CD1c-positive myeloid dendritic cell (primary cell): ENCODE results near the gene KLHL40.

ENCODE experiments used
- DNase-seq: peaks from one replicate; pipeline ENCODE4 v3.0.0-alpha.2; 2016; ENCODE audit errors: extremely low spot score

The KLHL40 gene

DNA sequence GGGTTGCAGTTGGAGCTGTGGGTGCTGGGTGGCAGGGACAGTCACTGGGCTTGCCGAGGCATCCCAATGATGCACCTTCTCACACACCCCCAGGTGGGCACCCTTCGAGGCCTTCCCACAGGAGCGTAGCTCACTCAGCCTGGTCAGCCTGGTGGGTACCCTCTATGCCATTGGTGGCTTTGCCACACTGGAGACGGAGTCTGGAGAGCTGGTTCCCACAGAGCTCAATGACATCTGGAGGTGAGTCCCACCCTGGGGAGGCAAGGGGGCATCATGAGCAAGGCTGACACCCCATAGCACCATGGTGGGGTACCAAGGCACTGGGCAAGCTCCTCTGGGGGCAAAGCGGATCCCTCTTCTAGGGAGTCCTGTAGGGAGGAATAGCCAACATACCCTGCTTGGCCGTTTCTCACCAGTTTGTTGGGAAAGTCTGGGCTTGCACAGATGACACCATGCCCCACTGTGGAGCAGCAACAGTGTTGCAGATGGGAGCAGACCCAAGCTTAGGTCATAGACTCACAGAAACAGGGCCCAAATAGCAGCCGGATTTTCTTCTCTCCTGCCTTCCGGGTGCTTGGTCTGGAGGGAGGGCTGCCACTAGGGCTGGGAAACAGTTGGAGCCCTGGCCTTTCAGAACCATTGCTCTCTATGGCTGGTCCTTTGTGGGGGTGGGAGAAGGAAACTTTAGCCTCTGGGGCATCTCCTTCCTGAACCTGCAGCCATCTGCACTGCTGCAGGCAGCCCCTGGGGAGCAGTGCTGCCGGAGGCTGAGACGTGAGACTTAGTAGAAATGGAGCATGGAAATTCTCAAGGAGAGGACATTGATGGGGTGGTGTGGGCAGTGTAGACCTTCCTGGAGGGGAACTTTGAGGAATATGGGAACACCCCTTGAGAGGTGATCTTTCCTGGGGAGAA, 5.7 kb downstream of the KLHL40 start:
- no peak for DNase-seq

DNA sequence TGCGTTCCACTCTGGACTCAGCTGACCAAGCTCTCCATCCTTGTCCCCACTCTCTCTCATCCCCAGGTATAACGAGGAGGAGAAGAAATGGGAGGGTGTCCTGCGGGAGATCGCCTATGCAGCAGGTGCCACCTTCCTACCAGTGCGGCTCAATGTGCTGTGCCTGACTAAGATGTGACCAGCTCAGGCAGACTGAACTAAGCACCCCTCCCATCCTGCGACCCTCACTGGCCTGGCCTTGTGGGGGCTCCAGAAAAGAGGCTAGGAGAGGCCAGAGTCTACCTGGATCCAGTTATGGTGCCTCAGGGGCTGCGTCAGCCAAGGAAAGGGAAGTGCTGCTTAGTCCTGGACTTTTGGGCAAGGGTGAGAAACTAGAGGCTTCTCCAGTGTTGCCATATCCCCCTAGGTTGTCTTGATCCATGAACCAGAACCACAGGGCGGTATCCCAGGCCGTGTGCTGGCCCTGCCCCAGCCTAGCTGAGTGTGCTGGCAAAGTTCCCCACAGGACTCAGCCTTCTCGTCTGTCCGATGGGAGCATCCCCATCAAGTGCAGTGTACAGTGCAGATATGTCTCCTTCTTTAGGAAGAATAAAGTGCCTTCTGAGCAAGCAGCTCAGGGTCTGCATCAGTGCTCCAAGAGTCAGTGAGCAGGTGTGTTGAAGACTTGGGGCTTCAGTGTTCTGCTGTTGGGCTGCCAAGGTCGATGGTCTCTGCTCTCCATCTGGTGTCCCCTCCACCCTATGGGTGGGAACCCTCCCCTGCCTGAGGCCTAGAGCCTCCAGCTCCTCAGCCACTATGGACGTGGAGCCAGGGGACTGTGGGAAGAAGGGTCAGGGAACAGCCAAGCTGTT, 6.7 kb downstream of the KLHL40 start:
- no peak for DNase-seq

DNA sequence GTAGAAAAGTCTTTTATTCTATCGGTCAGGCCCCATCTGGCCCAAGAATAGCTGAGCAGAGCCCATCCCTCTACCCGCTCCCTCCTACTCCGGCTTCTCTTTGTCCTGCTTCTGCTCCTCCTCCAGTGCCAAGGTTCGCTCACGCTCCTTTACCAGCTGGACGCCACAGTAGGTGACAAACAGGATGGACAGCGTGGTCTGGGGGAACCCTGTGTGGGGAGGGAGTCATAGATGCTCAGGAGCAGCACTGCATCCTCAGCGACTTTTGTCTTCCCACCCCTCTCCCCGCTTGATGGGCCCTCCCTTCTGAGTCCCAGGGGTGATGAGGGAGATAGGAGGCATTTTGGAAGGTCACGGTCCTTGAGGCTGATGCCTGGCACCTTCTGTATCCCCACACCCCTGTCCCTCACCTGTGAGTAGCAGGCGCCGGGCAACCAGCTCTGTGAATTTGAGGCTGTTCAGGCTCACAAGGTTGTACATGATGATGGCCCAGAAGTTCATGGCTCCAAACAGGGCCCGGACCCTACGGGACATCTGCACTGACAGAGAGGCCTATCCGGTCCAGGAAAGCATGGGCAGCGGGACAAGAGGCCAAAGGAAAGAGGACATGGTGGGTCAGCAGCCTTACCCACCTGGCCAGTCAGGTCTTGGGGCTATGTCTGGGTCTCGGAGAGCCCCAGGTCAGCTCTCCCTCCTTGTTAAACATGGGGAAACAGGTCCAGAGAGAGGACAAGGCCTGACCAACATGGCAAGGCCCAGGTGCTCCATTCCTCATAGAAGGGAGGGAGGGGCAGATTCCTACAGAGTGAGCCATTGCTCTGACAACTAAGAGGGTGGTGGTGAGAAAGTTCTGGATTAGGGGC, 7.6 kb downstream of the KLHL40 start:
- no peak for DNase-seq

DNA sequence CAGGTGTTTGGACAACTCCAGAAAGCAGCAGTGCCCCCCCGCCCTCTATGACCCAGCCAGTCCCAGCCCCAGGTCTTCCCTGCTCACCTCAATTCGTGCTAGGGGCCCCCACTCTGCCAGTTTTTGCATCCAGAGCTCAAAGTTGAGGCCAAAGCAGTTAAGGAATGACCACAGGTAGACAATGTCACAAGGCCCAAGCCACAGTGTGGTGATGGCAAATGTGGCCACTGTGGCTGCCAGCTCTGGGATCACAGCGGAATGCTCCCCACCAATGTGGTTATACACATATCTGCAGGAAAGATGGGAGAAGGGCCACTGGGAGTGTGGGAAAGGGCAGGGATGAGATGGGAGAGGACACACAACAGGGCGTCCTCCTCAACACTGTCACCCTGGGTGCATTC, 8.2 kb downstream of the KLHL40 start:
- DNase-seq, result no peak

DNA sequence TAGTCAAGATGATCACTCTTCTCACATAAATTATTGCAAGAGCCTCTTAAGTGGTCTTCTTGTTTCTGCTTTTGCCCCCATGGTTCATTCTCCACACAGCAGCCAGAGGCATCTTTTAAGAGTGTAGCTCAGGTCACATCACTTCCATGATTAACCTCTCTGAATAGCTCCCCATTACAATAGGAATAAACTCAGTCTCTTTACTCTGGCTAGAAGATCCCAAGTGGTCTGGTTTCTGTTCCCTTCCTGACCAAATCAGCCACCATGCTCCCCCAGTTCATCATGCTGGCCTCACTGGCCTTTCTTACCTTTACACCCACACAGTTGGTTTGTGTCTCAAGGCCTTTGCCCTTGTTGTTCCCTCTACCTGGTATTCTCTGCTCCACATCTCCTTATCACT, 9.0 kb downstream of the KLHL40 start:
- DNase-seq, result no peak

DNA sequence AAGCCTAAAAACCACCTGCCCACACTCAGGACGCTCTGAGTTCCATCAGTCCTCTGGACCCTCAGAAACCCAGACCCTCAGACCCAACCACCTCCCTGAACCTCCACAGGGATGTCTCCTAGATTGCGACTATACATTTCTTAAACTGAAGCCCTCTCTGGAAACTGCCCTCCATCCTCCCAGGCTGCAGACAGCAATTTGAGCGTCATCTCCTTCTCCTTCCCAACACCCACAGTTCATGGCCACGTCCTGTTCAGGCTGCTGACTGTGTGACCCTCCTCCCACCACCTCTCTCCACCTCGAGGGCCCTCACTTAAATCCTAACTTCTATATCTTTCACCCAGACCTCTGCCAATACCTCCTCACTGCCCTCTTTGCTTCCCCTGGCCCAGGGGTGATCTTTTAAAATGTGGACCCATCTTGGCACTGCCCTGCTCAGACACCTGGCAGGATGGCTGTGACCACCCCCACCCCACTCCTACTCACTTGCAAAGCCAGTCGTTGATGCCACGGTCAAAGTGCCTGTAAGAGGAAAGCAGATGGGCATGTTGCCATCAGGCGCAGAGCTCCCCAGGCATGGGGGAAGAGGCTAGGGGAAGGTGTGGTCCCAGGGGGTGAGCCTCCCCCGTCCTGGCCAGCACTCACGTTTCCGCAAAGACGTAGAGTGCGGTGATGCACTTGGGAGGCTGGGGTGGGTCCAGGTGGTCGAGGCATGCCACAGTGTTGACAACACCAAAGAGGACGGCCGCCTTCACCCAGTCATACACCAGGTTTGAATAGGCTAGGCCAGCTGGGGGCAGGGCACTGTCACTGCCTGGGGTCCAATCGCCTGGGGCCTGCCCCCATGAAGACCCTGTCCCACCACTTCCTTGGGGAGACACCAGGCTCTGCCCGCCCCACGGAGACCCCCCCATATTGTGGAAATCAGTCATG, 11.3 kb downstream of the KLHL40 start:
- DNase-seq, result no peak

DNA sequence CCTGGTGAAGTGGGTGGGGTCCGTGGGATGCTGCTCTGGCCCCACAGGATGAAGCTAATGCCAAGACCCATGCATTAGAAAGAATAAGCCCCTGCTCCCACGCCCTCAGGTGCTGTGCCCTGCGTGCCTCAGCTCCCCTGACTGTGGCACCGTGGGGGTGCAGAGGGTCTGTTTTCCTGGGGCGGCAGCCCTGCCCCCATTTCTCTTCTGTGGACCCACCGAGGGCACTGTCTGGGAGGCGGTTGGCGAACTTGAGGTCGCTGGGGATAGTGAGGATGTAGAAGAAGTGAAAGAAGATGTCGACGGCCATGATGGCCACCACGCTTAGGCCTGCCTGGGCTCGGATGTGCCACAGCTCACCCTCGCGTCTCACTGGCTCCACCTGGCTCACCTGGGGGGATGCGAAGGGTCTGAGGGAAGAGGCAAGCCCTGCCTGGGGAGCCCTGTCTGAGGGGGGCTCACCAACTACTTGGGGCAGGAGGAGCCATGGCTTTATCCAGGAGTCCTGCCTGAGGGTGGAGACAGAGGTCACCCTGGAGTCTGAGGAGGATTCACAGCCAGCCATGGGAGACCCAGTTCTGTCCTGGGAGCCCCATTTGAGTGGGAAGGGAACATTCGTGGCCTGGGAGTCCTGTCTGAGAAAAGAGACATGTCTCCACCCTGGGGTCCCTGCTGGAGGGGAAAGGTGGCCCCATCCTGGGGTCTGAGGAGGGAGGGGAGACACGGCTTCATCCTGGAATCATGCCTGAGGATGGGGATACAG, 12.1 kb downstream of the KLHL40 start:
- no peak for DNase-seq

DNA sequence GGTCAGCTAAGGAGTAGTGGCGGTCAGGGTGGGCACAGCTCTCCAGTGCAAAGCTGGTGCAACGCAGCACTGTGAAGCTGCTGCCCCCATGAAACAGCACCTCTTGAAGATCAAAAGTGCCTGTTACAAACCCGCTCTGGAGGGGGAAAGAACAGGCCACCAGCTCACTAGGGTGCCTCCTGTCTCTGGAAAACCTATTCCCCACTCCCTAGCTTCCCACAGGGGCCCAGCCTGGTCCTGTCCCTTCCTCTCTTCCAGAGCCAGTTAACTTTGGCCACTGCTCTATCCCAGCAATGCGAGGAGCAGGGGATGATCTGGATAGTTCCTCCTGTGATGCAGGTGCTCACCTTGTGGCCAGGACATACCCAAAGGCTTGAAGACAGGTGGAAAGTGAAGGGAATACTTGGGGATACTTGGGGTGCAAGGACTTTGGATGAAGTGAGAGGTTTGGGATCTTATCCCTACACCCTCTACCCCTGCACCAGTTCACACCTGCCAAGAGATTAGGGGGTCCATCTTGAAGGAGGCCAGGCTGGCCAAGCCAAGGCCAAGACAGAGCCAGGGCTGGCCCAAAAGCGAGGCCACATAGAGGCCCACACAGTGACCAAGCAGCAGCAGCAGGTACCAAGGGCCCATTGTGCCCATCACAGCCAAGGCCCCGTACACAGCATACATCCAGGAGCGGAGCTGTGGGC, 13.0 kb downstream of the KLHL40 start:
- no peak for DNase-seq

DNA sequence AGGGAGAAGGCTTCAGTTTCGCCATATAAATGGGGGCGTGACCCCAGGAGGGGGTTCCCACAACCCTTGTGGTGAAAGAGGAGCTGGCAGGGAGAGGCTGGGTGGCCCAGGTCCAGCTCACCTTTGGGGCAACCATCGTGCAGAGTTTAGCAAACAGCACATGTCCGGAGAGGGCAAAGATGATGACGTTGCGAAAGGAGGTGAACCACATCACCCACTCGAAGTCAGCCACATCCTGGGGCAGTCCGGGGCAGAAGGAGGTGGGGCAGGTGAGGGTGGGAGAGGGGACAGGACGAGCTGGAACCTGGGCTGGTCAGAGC, 13.5 kb downstream of the KLHL40 start:
- no peak for DNase-seq

DNA sequence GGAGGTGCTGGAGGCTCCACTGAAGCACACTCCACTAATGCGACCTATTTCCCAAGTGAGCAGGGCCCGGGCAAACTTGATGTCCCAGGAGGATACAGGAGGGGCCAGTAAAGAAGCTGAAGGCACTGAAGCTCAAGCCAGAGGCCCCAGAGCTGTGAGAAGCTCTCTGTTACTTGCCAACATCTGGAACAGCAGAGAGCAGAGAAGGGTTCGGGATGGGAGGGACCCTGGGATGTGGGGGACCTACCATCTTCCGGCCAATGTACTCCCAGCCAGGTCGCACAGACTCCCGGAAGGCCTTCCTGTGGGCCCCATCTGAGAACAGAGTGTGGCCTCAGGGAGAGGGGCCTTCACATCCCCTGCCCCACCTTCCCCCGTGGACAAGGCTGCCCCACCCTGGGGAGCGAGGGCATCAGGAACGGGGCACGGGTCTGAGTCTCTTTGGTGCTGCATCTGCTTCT, 14.2 kb downstream of the KLHL40 start:
- no peak for DNase-seq

DNA sequence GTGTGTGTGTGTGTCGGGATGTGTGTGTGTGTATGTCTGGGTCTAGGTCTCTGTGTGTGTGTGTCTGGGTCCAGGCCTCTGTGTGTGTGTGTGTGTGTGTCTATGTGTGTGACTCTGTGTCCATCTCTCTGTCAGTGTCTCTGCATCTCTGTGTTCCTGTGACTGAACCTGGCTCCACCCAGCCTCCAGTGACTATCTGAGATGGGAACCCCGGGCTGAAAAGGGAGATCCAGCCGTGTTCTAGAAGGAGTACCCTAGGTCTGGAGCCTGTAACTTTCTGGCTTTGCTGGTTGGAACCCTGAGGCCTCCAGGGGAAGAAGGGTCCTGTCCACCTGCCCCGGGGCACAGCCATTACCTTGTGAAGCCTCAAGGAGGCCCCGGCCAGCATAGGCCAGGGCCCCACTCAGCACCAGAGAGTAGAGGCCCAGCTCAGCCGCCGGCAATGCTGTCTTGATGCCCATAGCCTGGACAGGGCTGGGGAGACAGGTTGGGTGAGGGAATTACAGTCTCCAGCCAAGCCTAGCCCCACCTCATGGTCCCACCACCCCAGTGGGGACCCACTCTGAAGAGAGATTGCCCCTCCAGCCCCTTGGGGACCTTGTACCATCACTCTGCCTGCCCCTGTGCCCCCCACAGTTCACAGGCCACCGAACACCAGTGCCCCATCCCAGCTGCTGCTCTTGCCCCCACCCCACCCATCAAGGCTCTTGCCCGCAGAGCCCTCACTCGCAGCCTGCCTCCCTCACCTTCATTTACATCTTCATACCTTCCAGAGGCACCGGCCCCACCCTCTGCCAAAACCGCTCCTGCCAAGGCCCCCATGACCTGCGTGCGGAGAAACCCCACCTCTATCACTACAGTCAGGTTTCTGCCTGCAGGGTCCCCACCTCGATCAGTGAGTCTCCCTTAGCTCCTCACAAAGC, 15.3 kb downstream of the KLHL40 start:
- no peak for DNase-seq

DNA sequence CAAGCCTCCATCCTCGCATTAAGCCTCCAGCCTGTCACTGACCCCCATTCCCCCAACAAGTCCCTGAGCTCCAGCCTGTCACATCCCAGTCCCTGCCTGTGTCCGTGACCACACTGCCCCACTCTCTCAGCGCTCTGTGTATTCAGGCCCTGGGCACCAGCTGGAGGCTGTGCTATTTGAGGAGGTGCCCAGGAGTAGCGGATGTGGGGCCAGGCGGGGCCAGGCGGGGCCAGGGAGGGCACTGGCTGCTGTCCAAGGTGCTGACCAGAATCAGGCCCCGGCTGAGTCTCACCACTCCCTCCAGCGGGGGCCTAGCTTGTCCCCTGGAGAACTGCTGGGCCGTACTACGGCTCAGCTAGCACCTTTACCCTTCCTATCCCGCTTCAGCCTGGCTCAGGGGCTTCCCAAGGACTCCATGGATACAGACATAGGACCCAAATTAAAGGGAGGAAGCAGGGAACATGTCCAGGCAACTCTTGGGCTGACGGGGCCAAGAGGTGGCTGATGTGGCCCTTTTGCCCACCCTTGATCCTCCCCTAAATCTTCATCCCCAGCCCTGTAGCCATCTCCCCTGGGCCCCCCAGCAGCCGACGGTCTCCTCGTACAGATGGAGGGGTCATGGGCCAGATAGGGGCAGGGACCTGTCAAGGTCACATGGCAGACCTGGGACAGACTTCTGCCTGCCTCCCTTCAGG, 16.2 kb downstream of the KLHL40 start:
- DNase-seq, result peak; percentile 69

DNA sequence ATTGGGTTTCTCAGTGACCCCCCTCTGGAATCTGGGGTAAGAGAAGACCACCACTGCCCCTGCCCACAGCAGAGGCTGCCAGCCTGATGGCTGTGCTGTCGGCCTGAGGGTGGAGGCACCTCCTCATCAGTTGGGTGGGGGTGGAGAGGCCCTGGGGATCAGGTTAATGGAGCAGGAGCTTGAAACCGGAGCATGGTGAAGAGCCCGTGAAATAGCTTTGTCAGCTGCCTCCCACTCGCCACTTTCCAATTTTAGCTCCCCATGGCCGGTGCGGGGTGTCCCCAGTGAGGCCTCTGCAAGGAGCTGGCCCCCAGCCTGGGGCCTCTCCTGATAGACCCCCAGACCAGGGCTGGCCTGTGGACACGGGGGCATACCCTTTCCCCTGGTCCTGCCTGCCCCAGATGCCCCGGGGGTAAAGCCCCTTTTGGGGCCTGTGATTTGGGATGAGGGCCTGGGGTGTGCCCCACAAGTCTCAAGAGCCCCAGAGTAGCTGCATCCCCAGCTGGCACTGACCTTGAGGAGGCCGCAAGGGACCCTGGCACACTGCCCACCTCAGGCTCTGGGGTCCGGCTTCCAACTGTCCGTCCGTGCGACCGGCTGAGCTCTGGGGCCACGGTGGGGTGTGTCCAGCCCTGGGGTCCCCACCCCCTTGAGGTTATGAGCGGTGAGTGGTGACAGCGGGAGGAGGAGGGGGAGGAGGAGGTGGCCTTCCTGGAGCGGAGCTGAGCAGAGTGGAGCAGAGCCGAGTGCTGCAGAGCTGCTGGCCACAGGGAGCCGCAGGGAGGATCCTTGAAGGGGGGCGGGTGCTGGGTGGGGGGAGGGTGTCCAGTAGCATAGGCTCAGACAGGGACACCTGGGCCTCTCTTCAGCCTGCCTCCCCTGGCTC, 17.0 kb downstream of the KLHL40 start, which contains the start of gene HHATL:
TSS of gene HHATL (minus strand) at position 733 of the 886 bp plus-strand sequence. CDS start 1,972 bp downstream, outside the sequence.
- no peak for DNase-seq

DNA sequence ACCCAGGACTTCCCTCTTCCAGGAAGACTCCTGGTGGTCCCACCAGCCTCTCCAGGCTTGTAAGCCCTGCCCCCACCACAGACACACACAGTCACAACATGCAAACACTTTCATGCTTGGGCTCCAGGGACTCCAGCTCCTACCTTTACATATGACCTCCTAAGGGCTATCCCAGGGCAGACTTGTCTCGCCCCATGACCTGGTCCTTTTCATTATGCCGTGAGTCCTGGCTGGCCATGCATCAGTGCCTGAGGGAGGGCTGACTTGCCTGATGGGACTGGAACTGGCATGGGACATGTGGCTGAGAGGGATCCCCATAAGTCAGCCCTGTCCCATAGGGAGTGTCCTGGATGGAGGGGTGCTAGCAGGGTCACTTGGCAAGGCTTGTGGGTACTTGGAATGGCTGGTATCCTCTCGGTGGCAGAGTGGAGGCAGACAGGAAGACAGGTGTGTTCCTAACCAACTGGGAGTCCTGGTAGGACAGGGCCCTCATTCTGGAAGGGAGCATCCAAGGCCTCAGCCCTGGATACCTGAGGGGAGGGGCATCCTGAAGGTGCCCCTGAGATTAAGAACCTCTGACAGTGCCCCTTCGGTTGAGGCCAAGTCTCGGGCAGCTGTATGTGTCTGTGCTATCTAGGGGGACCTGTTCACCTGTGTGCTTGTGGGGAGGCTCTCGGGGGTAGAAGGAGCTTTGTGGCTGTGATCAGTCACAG, 17.8 kb downstream of the KLHL40 start:
- DNase-seq, result no peak

DNA sequence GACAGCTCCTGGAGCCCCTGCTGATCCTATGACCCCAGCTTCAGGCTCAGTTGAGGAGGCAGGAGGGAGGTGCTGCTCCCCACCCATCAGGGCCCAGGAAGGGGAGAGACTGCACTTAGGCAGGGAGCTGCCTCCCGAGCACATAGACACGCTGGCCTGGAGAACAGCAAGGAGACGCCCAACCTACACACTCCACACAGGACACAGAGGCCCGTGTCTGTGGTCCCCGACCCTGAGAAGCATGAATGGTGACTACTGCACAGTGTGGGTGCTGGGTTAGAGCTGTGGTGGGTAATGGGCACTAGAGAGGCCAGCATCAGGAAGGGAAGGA, 18.3 kb downstream of the KLHL40 start:
- DNase-seq, result no peak
